Heart right ventricle (tissue), 16 donors: ENCODE measurements around the gene ADSS1. TPM values are rescaled to one million over a fixed set of nuclear protein-coding genes. Genes with fewer than 3 reads are reported as not detected.

Experiments
- ATAC-seq, 8 donors: fragments of 200-7000 bp; cut with Tn5 transposase; one replicate each; pipeline ENCODE4 v1.9.1; 2020; ENCODE audit warnings: mild to moderate bottlenecking in 8 of 8, moderate library complexity in 8 of 8, moderate number of reproducible peaks in 1 of 8
- DNase-seq, 2 donors: peaks; one replicate each; pipeline ENCODE4 v3.0.0-alpha.2; 2020
- H3K27ac ChIP-seq, 10 donors: fragments of 200-600 bp; sonication (generic) in 2 of 10; one replicate each; pipeline versions ENCODE4 v1.5.0 to v1.8.0; 2020 to 2022; ENCODE audit warnings: mild to moderate bottlenecking in 3 of 10
- H3K27me3 ChIP-seq, 7 donors: fragments of 200-600 bp; one replicate each; pipeline ENCODE4 v1.8.0; 2021 to 2022; ENCODE audit warnings: mild to moderate bottlenecking in 2 of 7
- H3K36me3 ChIP-seq, 9 donors: fragments of 200-600 bp; sonication (generic) in 1 of 9; one replicate each; pipeline versions ENCODE4 v1.5.0 to v1.8.0; 2020 to 2022; ENCODE audit warnings: mild to moderate bottlenecking in 2 of 9
- H3K4me1 ChIP-seq, 9 donors: fragments of 200-600 bp; sonication (generic) in 1 of 9; one replicate each; pipeline versions ENCODE4 v1.5.0 to v1.8.0; 2020 to 2022; ENCODE audit warnings: mild to moderate bottlenecking in 4 of 9
- H3K4me3 ChIP-seq, 10 donors: fragments of 200-600 bp; sonication (generic) in 2 of 10; one replicate each; pipeline versions ENCODE4 v1.5.0 to v1.8.0; 2020 to 2022; ENCODE audit warnings: mild to moderate bottlenecking in 7 of 10, moderate library complexity in 2 of 10
- H3K9me3 ChIP-seq, 11 donors: fragments of 200-600 bp in 10 of 11; sonication (generic) in 2 of 11; one replicate each; pipeline versions ENCODE4 v1.5.0 to v1.8.0; 2013 to 2022; ENCODE audit warnings: mild to moderate bottlenecking in 2 of 11, control low read depth in 1 of 11, moderate library complexity in 1 of 11
- CTCF ChIP-seq, 9 donors: fragments of 200-600 bp; sonication (generic) in 2 of 9; IDR thresholded peaks; one replicate each; pipeline versions ENCODE4 v1.5.0 to v1.8.0; 2021 to 2022; ENCODE audit warnings: antibody characterized with exemption in 9 of 9, mild to moderate bottlenecking in 5 of 9, moderate library complexity in 1 of 9
- WGBS, 2 donors: extraction: QIAGEN DNeasy Blood & Tissue Kit; methylation state at CpG; one replicate each; pipeline ENCODE4 v1.1.7; 2013; ENCODE audit warnings: inconsistent platforms in 1 of 2; 5-methylcytosine and 5-hydroxymethylcytosine counted together
- intact Hi-C, 10 donors: fragments of 100-400 bp; cut with DNase I; formaldehyde crosslinking; loops; one replicate each; pipeline versions ENCODE4 v1.11.1 to v1.14.2; 2022
- polyA plus RNA-seq, 2 donors: library from polyadenylated mRNA; stranded (reverse); fragments of 200-250 nt; gene quantifications; one replicate each; pipeline ENCODE4 v1.2.3, GENCODE V29; 2013
- total RNA-seq, 10 donors: library from RNA; stranded (reverse); fragmentation: NEBNext Ultra II Directional in 3 of 10; extraction: Animal tissue kit (Norgen Biotek cat#: 25700) in 3 of 10; gene quantifications; one replicate each; pipeline versions ENCODE4 v1.2.1 to v1.2.4, GENCODE V29; 2021 to 2023
- donor health status: Arrhythmogenic right ventricular cardiomyopathy.
- donor health status: ischemic (EF 13 %, LVEDD 7.1; RV severe dilation, severe dysfunction).
- donor health status: healthy with polysubstance abuse.
- donor health status: DM: no; HTN: yes; CAD: no.
- donor health status: DM: no; HTN: no; CAD: no.
- donor health status: ischemic (EF 25% LVEDD 6.9; RV normal size, moderate dysfunction).
- donor health status: ischemic (EF 25% LVEDD 5.7; RV mildly dilated, moderate dysfunction).
- donor health status: healthy.
- donor health status: DM: yes; HTN: yes; CAD: no.
- donor health status: Ischemic cardiomyopathy.
- donor health status: ischemic (EF 35%, LVEDD 5.7; RV mildly dilated, moderate dysfunction).
- donor health status: nonischemic (EF 11% LVEDD 7.7; RV severe dilation, severe dysfunction).
- donor health status: DM: yes; HTN: yes; CAD: no.
- donor health status: PGD.
- donor health status: ischemic (EF 29% LVEDD 5.4; RV normal size, mild dysfunction).
- donor health status: nonischemic (EF 23%, LVEDD 6.1; RV moderate dilation, normal function).

ADSS1 gene
- total and polyA plus RNA-seq, 12 donors: 74.6 to 295 (median 195) TPM

GRCh38 chr14:104714681-104715080 is 9.3 kb upstream of the ADSS1 start:
- TF ChIP-seq CTCF (IDR thresholded peaks at IDR 0.05): no peak
- Histone ChIP-seq H3K27me3 (no peaks in the 10 kb centered on the region), H3K4me3 (no peak overlapping the region), H3K27ac (no peak overlapping the region), H3K36me3 (peaks cover 6 to 94% (median 57%) of the 10 kb centered on the region in 9 donors), H3K4me1 (peaks cover 0 to 27% (median 15%) of the 10 kb centered on the region in 9 donors), H3K9me3 (no peaks in the 10 kb centered on the region)
- intact Hi-C loops: no loop called here
- WGBS, 2 donors: 96% methylated on average over 31 of the region's 31 CpGs
- ATAC-seq (no peak), DNase-seq (no peak)

- 87% methylated on average over 18 of the region's 18 CpGs for WGBS, 2 donors
- peaks cover 0 to 27% (median 15%) of the 10 kb centered on the region in 9 donors for H3K4me1 ChIP-seq
- no peak overlapping the region for H3K27ac ChIP-seq
- TF ChIP-seq CTCF (IDR thresholded peaks at IDR 0.05): no peak
- no peak for DNase-seq
- H3K4me3 ChIP-seq: no peak overlapping the region
- H3K9me3 ChIP-seq: no peaks in the 10 kb centered on the region
- H3K36me3 ChIP-seq: peaks cover 6 to 92% (median 54%) of the 10 kb centered on the region in 9 donors
- no peaks in the 10 kb centered on the region for H3K27me3 ChIP-seq
- intact Hi-C loops: no loop called here
- ATAC-seq: peak in 1 of 8 donors; percentile 1
Measured at GRCh38 chr14:104715416-104715815, 8.6 kb upstream of the ADSS1 start.

- no peak for TF ChIP-seq CTCF (IDR thresholded peaks at IDR 0.05)
- ATAC-seq: no peak
- DNase-seq: no peak
- intact Hi-C loops: no loop called here
- H3K9me3 ChIP-seq: no peaks in the 10 kb centered on the region
- H3K4me3 ChIP-seq: no peak overlapping the region
- H3K27me3 ChIP-seq: no peaks in the 10 kb centered on the region
- H3K36me3 ChIP-seq: peaks cover 4 to 87% (median 50%) of the 10 kb centered on the region in 9 donors
- H3K27ac ChIP-seq: no peak overlapping the region
- peaks cover 0 to 27% (median 15%) of the 10 kb centered on the region in 9 donors for H3K4me1 ChIP-seq
- WGBS, 2 donors: 89 to 94% methylated on average over 12 of the region's 12 CpGs
Measured at GRCh38 chr14:104715871-104716270, 8.2 kb upstream of the ADSS1 start.

- peak overlapping the region in 2 of 10 donors; percentile 52 to 69 for H3K27ac ChIP-seq
- H3K9me3 ChIP-seq: no peaks in the 10 kb centered on the region
- TF ChIP-seq CTCF (IDR thresholded peaks at IDR 0.05): no peak
- H3K4me3 ChIP-seq: no peak overlapping the region
- H3K36me3 ChIP-seq: peaks cover 0 to 75% (median 37%) of the 10 kb centered on the region in 9 donors
- DNase-seq: no peak
- WGBS, 2 donors: 86 to 88% methylated on average over 22 of the region's 22 CpGs
- ATAC-seq: no peak
- H3K4me1 ChIP-seq: peaks cover 7 to 36% (median 23%) of the 10 kb centered on the region in 9 donors
- intact Hi-C loops: no loop called here
- H3K27me3 ChIP-seq: no peaks in the 10 kb centered on the region
Measured at GRCh38 chr14:104717137-104717536, 6.9 kb upstream of the ADSS1 start.
